Measurements from ENCODE around the gene GMDS.

DNA sequence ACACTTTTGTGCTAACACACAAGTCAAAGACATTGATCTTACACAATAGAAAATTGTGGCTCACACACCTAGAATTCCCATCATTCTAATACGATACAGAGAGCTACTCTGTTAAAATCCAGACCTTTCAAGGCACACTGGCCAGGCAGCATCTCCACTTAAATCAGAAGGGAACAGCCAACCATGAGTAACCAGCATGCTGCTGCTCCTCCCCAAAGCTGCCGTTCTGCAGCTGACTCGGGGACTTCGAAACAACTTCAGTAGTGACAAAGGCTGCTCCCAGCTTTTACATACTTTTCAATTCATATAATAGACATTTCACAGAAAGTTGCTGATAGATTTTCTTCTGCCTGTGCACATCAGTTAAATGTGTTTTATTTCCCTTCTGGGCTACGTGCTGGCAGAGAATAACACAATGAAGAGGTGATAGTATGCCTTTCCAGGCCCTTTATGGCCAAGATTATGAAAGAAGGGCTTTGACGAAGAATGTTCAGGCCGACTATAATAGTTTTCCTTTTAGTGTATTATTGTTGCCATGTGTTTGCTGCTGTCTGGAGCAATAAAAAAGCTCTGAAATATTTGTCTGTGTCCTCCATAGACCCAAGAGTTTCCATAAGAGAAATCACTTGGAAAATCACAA, 159.0 kb downstream of the GMDS start:
- TF ChIP-seq POLR2A (IDR thresholded peaks at IDR 0.05): no peak
- TF ChIP-seq, protein P1, sequence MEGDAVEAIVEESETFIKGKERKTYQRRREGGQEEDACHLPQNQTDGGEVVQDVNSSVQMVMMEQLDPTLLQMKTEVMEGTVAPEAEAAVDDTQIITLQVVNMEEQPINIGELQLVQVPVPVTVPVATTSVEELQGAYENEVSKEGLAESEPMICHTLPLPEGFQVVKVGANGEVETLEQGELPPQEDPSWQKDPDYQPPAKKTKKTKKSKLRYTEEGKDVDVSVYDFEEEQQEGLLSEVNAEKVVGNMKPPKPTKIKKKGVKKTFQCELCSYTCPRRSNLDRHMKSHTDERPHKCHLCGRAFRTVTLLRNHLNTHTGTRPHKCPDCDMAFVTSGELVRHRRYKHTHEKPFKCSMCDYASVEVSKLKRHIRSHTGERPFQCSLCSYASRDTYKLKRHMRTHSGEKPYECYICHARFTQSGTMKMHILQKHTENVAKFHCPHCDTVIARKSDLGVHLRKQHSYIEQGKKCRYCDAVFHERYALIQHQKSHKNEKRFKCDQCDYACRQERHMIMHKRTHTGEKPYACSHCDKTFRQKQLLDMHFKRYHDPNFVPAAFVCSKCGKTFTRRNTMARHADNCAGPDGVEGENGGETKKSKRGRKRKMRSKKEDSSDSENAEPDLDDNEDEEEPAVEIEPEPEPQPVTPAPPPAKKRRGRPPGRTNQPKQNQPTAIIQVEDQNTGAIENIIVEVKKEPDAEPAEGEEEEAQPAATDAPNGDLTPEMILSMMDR (IDR thresholded peaks at IDR 0.05 in 4 of 5, conservative IDR thresholded peaks at IDR 0.05 in 1 of 5): no peak

Measured in gastrocnemius medialis (tissue), 4 donors.